SK-N-SH (cell line): ENCODE measurements around the gene GRIA1. TPM values are rescaled to one million over a fixed set of nuclear protein-coding genes. Genes with fewer than 3 reads are reported as not detected.

Source experiments
- CTCF ChIA-PET: fragments of 300-600, 350-600 bp; formaldehyde crosslinking; extraction: SDS; loops from one replicate; lab custom pipeline; 2021; lab: Yijun Ruan, JAX
- POLR2A ChIA-PET: fragments of 350-600 bp; sonication (Branson Sonifier 250); formaldehyde crosslinking; extraction: SDS; loops from one replicate; lab custom pipeline; 2020; ENCODE audit warnings: antibody characterized with exemption, inconsistent platforms; lab: Yijun Ruan, JAX
- DNase-seq: peaks from one replicate; pipeline ENCODE4 v3.0.0; 2012
- H2AFZ ChIP-seq: fragments of 200-600 bp; sonication (generic); 2 replicates; pipeline ENCODE4 v1.8.1; 2016; ENCODE audit warnings: antibody characterized with exemption, mild to moderate bottlenecking, low read depth
- H3F3A ChIP-seq: fragments of 200-600 bp; sonication (generic); replicated peaks from 2 replicates; pipeline ENCODE3; 2016; ENCODE audit warnings: antibody characterized with exemption, mild to moderate bottlenecking; ENCODE audit not compliant: insufficient read depth
- H3K27ac ChIP-seq, 2 experiments: fragments of 200-500 bp in 1 of 2; fragments of 200-600 bp in 1 of 2; sonication (Bioruptor generic) in 1 of 2; sonication (generic), shearing (Covaris generic) in 1 of 2; 2 replicates each; pipeline versions ENCODE4 v1.5.1 to v1.6.1; 2014 to 2016; ENCODE audit warnings: low read depth in 2 of 2, inconsistent platforms in 1 of 2, low read length in 1 of 2, mild to moderate bottlenecking in 1 of 2, mixed read lengths in 1 of 2
- H3K27me3 ChIP-seq: fragments of 200-600 bp; sonication (generic), shearing (Covaris generic); 2 replicates; pipeline ENCODE4 v1.6.1; 2016; ENCODE audit warnings: mixed run types; ENCODE audit not compliant: insufficient read depth
- H3K36me3 ChIP-seq, 2 experiments: fragments of 200-500 bp in 1 of 2; fragments of 200-600 bp in 1 of 2; sonication (Bioruptor generic) in 1 of 2; sonication (generic) in 1 of 2; replicated peaks in 1 of 2; 2 replicates each; pipeline versions ENCODE3 to v1.5.1; 2014 to 2016; ENCODE audit warnings: low read length in 1 of 2, mild to moderate bottlenecking in 1 of 2; ENCODE audit not compliant: insufficient read depth in 2 of 2, control insufficient read depth in 1 of 2
- H3K4me1 ChIP-seq, 2 experiments: fragments of 200-500 bp in 1 of 2; fragments of 200-600 bp in 1 of 2; sonication (Bioruptor generic) in 1 of 2; sonication (generic), shearing (Covaris generic) in 1 of 2; 2 replicates each; pipeline versions ENCODE4 v1.5.1 to v1.6.1; 2014 to 2016; ENCODE audit warnings: low read depth in 1 of 2, low read length in 1 of 2, mixed run types in 1 of 2; ENCODE audit not compliant: insufficient read depth in 2 of 2, control insufficient read depth in 1 of 2
- H3K4me2 ChIP-seq: fragments of 200-600 bp; sonication (generic), shearing (Covaris generic); 2 replicates; pipeline ENCODE4 v1.6.1; 2017; ENCODE audit warnings: mixed run types
- H3K4me3 ChIP-seq, 2 experiments: fragments of 200-500 bp in 1 of 2; fragments of 200-600 bp in 1 of 2; sonication (Bioruptor generic) in 1 of 2; sonication (generic), shearing (Covaris generic) in 1 of 2; 2 replicates each; pipeline versions ENCODE4 v1.5.1 to v1.8.1; 2014 to 2016; ENCODE audit warnings: low read depth in 2 of 2, inconsistent platforms in 1 of 2, low read length in 1 of 2, mild to moderate bottlenecking in 1 of 2, mixed read lengths in 1 of 2, moderate library complexity in 1 of 2
- H3K79me2 ChIP-seq: fragments of 200-600 bp; sonication (generic); 2 replicates; pipeline ENCODE4 v1.8.1; 2017; ENCODE audit warnings: mild to moderate bottlenecking; ENCODE audit not compliant: insufficient read depth
- H3K9ac ChIP-seq: fragments of 200-600 bp; sonication (generic); 2 replicates; pipeline ENCODE4 v1.6.1; 2017; ENCODE audit warnings: mixed run types
- H3K9me2 ChIP-seq: fragments of 200-600 bp; sonication (generic); 2 replicates; pipeline ENCODE4 v1.6.1; 2017; ENCODE audit warnings: mixed run types
- H3K9me3 ChIP-seq: fragments of 200-600 bp; sonication (generic); 2 replicates; pipeline ENCODE4 v1.6.1; 2017; ENCODE audit warnings: mixed run types, mild to moderate bottlenecking, moderate library complexity
- H4K20me1 ChIP-seq: fragments of 200-600 bp; sonication (generic); 2 replicates; pipeline ENCODE4 v1.6.1; 2017; ENCODE audit warnings: mild to moderate bottlenecking, mixed run types; ENCODE audit not compliant: insufficient read depth
- ELF1 ChIP-seq: IDR thresholded peaks from 2 replicates; pipeline ENCODE4 v1.4.0; 2012
- EP300 ChIP-seq, 2 experiments: IDR thresholded peaks; 2 replicates each; pipeline versions ENCODE4 v1.4.0 to v1.6.1; 2012; ENCODE audit warnings: borderline replicate concordance in 1 of 2, low read depth in 1 of 2, low read length in 1 of 2
- FOSL2 ChIP-seq: IDR thresholded peaks from 2 replicates; pipeline ENCODE4 v1.4.0; 2012; ENCODE audit warnings: low read depth, mild to moderate bottlenecking, moderate library complexity, borderline replicate concordance
- FOXJ3 ChIP-seq: sonication (generic); formaldehyde crosslinking; IDR thresholded peaks from 2 replicates; pipeline ENCODE4 v1.5.1; 2020; ENCODE audit warnings: mild to moderate bottlenecking, missing genetic modification reagents
- JUND ChIP-seq: IDR thresholded peaks from 2 replicates; pipeline ENCODE4 v1.4.0; 2012
- MEF2A ChIP-seq: IDR thresholded peaks from 2 replicates; pipeline ENCODE4 v1.4.0; 2012; ENCODE audit warnings: low read depth, borderline replicate concordance
- NFIC ChIP-seq: IDR thresholded peaks from 2 replicates; pipeline ENCODE4 v1.4.0; 2012; ENCODE audit warnings: borderline replicate concordance
- POLR2AphosphoS5 ChIP-seq: IDR thresholded peaks from 2 replicates; pipeline ENCODE4 v1.6.1; 2012; ENCODE audit warnings: low read depth, low read length
- RAD21 ChIP-seq: IDR thresholded peaks from 2 replicates; pipeline ENCODE4 v1.6.1; 2012; ENCODE audit warnings: mild to moderate bottlenecking, low read length
- RCOR1 ChIP-seq: fragments of 150-350 bp; IDR thresholded peaks from 2 replicates; pipeline ENCODE4 v1.6.1; 2017; ENCODE audit warnings: antibody characterized with exemption, low read length
- RFX5 ChIP-seq: IDR thresholded peaks from 2 replicates; pipeline ENCODE4 v1.6.1; 2012; ENCODE audit warnings: mild to moderate bottlenecking, improper control_type of control experiment, low read length
- RXRA ChIP-seq: IDR thresholded peaks from 2 replicates; pipeline ENCODE4 v1.4.0; 2012; ENCODE audit warnings: low read depth, mild to moderate bottlenecking, borderline replicate concordance
- SMC3 ChIP-seq: IDR thresholded peaks from 2 replicates; pipeline ENCODE4 v1.6.1; 2012; ENCODE audit warnings: low read depth, low read length, improper control_type of control experiment
- TCF12 ChIP-seq: IDR thresholded peaks from 2 replicates; pipeline ENCODE4 v1.4.0; 2012
- TEAD4 ChIP-seq: IDR thresholded peaks from 2 replicates; pipeline ENCODE4 v1.4.0; 2012; ENCODE audit warnings: mild to moderate bottlenecking, borderline replicate concordance; ENCODE audit not compliant: insufficient read depth
- WGBS: methylation state at CpG from one replicate; pipeline ENCODE4 v1.1.6; 2017; ENCODE audit warnings: low lambda C conversion rate; 5-methylcytosine and 5-hydroxymethylcytosine counted together
- polyA plus RNA-seq, 3 experiments: library from polyadenylated mRNA; depleted of rRNA; stranded (reverse); fragments of >200 nt; gene quantifications; 2 replicates each; pipeline ENCODE4 v1.2.3, GENCODE V29; 2012
- TF ChIP-seq, protein P1 (sequence below): fragments of 150-350 bp; IDR thresholded peaks from 2 replicates; pipeline ENCODE4 v1.6.1; 2017; ENCODE audit warnings: antibody characterized with exemption, low read length, low read depth, borderline replicate concordance
- TF ChIP-seq, protein P2 (sequence below): IDR thresholded peaks from 2 replicates; pipeline ENCODE4 v1.4.0; 2012; ENCODE audit warnings: low read depth
- TF ChIP-seq, protein P3 (sequence below): IDR thresholded peaks from 2 replicates; pipeline ENCODE4 v1.4.0; 2012; ENCODE audit warnings: low read depth, borderline replicate concordance
- TF ChIP-seq, protein P4 (sequence below): IDR thresholded peaks from 2 replicates; pipeline ENCODE4; 2012
- TF ChIP-seq, protein P5 (sequence below): fragments of 200-600 bp; sonication (generic); IDR thresholded peaks from 2 replicates; pipeline ENCODE4 v1.6.1; 2017; ENCODE audit warnings: antibody characterized with exemption, mild to moderate bottlenecking, moderate library complexity
- TF ChIP-seq, protein P6 (sequence below): fragments of 150-350 bp; IDR thresholded peaks from 2 replicates; pipeline ENCODE4 v1.6.1; 2016; ENCODE audit warnings: mild to moderate bottlenecking, low read depth, low read length

Gene GRIA1
- polyA plus RNA-seq, 1 of the 3 experiments (the other 2 are of a cell fraction), result 0.35 TPM

DNA sequence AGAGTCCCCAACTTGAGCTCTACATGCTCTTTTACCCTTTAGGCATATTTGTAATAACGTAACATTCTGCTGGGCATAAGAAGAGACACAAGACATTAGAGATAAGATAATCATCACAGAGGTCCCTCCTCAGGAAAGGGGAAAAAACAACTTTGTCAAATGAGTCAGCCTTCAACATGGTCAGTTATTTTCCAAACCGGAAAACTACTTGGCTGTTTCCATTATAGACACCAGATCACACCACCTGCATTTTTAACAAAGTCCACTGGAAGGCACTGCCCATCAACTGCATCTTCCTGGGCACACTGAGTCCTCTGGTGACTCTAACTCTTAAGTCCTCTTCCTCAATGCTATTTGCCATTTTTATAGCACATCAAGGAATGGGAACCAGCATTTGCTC lies 326.4 kb downstream of the GRIA1 start:
- Histone ChIP-seq H3K9me2 (no peaks in the 10 kb centered on the region), H3K9ac (no peak overlapping the region), H3F3A (no peaks in the 10 kb centered on the region), H3K4me2 (no peak overlapping the region), H3K27ac (0 out of 4 replicates have a peak overlapping the region, but pooled peaks of 1 of the 2 experiments have one; percentile 4), H3K9me3 (no peaks in the 10 kb centered on the region), H3K79me2 (no peaks in the 10 kb centered on the region), H3K4me3 (no peak overlapping the region), H4K20me1 (no peaks in the 10 kb centered on the region), H3K36me3 (no peaks in the 10 kb centered on the region), H3K27me3 (no peaks in the 10 kb centered on the region), H2AFZ (no peak overlapping the region), H3K4me1 (peaks cover 0 to 22% of the 10 kb centered on the region in 2 experiments; a peak in 1 of 4 replicates)
- 7% methylated on average over 2 of the region's 2 CpGs for WGBS
- no peak for DNase-seq
- ChIA-PET POLR2A (no interaction called here), CTCF (no interaction called here)
- TF ChIP-seq NFIC, result peak; percentile 38; the same call in 1 of the 2 replicates
- no peak for TF ChIP-seq RCOR1
- 0 out of 2 replicates have a peak, but pooled peaks have one; percentile 43 for TF ChIP-seq TEAD4
- TF ChIP-seq, protein P1, sequence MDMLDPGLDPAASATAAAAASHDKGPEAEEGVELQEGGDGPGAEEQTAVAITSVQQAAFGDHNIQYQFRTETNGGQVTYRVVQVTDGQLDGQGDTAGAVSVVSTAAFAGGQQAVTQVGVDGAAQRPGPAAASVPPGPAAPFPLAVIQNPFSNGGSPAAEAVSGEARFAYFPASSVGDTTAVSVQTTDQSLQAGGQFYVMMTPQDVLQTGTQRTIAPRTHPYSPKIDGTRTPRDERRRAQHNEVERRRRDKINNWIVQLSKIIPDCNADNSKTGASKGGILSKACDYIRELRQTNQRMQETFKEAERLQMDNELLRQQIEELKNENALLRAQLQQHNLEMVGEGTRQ, result no peak
- peak; percentile 14; the same call in 1 of the 2 replicates for TF ChIP-seq SMC3
- TF ChIP-seq, protein P2, sequence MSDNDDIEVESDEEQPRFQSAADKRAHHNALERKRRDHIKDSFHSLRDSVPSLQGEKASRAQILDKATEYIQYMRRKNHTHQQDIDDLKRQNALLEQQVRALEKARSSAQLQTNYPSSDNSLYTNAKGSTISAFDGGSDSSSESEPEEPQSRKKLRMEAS, result peak; percentile 57; the same call in 1 of the 2 replicates
- TF ChIP-seq, protein P3, sequence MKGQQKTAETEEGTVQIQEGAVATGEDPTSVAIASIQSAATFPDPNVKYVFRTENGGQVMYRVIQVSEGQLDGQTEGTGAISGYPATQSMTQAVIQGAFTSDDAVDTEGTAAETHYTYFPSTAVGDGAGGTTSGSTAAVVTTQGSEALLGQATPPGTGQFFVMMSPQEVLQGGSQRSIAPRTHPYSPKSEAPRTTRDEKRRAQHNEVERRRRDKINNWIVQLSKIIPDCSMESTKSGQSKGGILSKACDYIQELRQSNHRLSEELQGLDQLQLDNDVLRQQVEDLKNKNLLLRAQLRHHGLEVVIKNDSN, result no peak
- peak; percentile 72 for TF ChIP-seq JUND
- TF ChIP-seq EP300 (IDR thresholded peaks at IDR 0.05; ENCODE audit: borderline replicate concordance in 1 of 2, low read depth in 1 of 2, low read length in 1 of 2), result peak in 1 of 2 experiments; percentile 86; a peak in 2 of 4 replicates
- TF ChIP-seq, protein P4, sequence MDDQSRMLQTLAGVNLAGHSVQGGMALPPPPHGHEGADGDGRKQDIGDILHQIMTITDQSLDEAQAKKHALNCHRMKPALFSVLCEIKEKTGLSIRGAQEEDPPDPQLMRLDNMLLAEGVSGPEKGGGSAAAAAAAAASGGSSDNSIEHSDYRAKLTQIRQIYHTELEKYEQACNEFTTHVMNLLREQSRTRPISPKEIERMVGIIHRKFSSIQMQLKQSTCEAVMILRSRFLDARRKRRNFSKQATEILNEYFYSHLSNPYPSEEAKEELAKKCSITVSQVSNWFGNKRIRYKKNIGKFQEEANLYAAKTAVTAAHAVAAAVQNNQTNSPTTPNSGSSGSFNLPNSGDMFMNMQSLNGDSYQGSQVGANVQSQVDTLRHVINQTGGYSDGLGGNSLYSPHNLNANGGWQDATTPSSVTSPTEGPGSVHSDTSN, result peak; percentile 70
- 0 out of 2 replicates have a peak, but pooled peaks have one; percentile 20 for TF ChIP-seq MEF2A
- TF ChIP-seq ELF1, result no peak
- TF ChIP-seq RFX5, result no peak
- TF ChIP-seq, protein P5, sequence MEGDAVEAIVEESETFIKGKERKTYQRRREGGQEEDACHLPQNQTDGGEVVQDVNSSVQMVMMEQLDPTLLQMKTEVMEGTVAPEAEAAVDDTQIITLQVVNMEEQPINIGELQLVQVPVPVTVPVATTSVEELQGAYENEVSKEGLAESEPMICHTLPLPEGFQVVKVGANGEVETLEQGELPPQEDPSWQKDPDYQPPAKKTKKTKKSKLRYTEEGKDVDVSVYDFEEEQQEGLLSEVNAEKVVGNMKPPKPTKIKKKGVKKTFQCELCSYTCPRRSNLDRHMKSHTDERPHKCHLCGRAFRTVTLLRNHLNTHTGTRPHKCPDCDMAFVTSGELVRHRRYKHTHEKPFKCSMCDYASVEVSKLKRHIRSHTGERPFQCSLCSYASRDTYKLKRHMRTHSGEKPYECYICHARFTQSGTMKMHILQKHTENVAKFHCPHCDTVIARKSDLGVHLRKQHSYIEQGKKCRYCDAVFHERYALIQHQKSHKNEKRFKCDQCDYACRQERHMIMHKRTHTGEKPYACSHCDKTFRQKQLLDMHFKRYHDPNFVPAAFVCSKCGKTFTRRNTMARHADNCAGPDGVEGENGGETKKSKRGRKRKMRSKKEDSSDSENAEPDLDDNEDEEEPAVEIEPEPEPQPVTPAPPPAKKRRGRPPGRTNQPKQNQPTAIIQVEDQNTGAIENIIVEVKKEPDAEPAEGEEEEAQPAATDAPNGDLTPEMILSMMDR, result peak; percentile 35; the same call in 1 of the 2 replicates
- peak; percentile 50; the same call in 1 of the 2 replicates for TF ChIP-seq RXRA
- TF ChIP-seq, protein P6, sequence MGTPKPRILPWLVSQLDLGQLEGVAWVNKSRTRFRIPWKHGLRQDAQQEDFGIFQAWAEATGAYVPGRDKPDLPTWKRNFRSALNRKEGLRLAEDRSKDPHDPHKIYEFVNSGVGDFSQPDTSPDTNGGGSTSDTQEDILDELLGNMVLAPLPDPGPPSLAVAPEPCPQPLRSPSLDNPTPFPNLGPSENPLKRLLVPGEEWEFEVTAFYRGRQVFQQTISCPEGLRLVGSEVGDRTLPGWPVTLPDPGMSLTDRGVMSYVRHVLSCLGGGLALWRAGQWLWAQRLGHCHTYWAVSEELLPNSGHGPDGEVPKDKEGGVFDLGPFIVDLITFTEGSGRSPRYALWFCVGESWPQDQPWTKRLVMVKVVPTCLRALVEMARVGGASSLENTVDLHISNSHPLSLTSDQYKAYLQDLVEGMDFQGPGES, result no peak
- peak; percentile 80 for TF ChIP-seq TCF12
- peak; percentile 24; the same call in 1 of the 2 replicates for TF ChIP-seq POLR2AphosphoS5
- peak; percentile 27; the same call in 1 of the 2 replicates for TF ChIP-seq RAD21
- peak; percentile 65 for TF ChIP-seq FOSL2
- no peak for TF ChIP-seq FOXJ3 (CRISPR knock-in tag)
